GM12878 (cell line): ENCODE measurements around the gene DLG2. TPM values are rescaled to one million over a fixed set of nuclear protein-coding genes. Genes with fewer than 3 reads are reported as not detected.
A peak's percentile ranks its signal among the peaks of the same experiment; 100 is the strongest.

ENCODE experiments used
- CEBPB ChIP-seq, 2 experiments: fragments of 150-350 bp in 1 of 2; IDR thresholded peaks; 2 replicates each; pipeline ENCODE4 v1.6.1; 2012 to 2014; ENCODE audit warnings: low read depth in 2 of 2, low read length in 2 of 2, borderline replicate concordance in 1 of 2, inconsistent platforms in 1 of 2
- CHD1 ChIP-seq: IDR thresholded peaks from 2 replicates; pipeline ENCODE4 v1.6.1; 2012; ENCODE audit warnings: low read depth, low read length, improper control_type of control experiment
- CHD2 ChIP-seq: IDR thresholded peaks from 2 replicates; pipeline ENCODE4 v1.6.1; 2011; ENCODE audit warnings: low read depth, low read length, improper control_type of control experiment, borderline replicate concordance
- CTCF ChIP-seq, 3 experiments: IDR thresholded peaks in 2 of 3; conservative IDR thresholded peaks in 1 of 3; 2 replicates each; pipeline ENCODE4 v1.5.1; 2011; ENCODE audit warnings: low read depth in 3 of 3, low read length in 3 of 3, mild to moderate bottlenecking in 3 of 3, control low read depth in 2 of 3, moderate library complexity in 2 of 3, inconsistent platforms in 1 of 3, mixed read lengths in 1 of 3; ENCODE audit not compliant: control insufficient read depth in 2 of 3, insufficient read depth in 1 of 3; ENCODE audit errors: extremely low read depth in 1 of 3
- EP300 ChIP-seq, 2 experiments: fragments of 150-350 bp in 1 of 2; IDR thresholded peaks; 2 replicates each; pipeline ENCODE4 v1.6.1; 2011 to 2012; ENCODE audit warnings: low read depth in 2 of 2, low read length in 2 of 2, borderline replicate concordance in 1 of 2, improper control_type of control experiment in 1 of 2, inconsistent platforms in 1 of 2; ENCODE audit not compliant: control insufficient read depth in 1 of 2
- MYB ChIP-seq: fragments of 150-350 bp; IDR thresholded peaks from 2 replicates; pipeline ENCODE4 v1.6.1; 2014; ENCODE audit warnings: mild to moderate bottlenecking, low read depth, low read length, borderline replicate concordance
- NRF1 ChIP-seq: conservative IDR thresholded peaks from 2 replicates; pipeline ENCODE4 v1.6.1; 2011; ENCODE audit warnings: mild to moderate bottlenecking, low read depth, low read length, improper control_type of control experiment
- SMAD1 ChIP-seq: fragments of 450-650 bp; IDR thresholded peaks from 2 replicates; pipeline ENCODE4 v1.6.1; 2018; ENCODE audit warnings: mild to moderate bottlenecking, low read depth; ENCODE audit not compliant: partially characterized antibody
- SPI1 ChIP-seq: IDR thresholded peaks from 2 replicates; pipeline ENCODE4 v1.6.1; 2011; ENCODE audit warnings: low read depth, mild to moderate bottlenecking, low read length, moderate library complexity, borderline replicate concordance; ENCODE audit not compliant: insufficient read depth
- TAF1 ChIP-seq: IDR thresholded peaks from 2 replicates; pipeline ENCODE4 v1.6.1; 2011; ENCODE audit warnings: mild to moderate bottlenecking, low read depth, low read length, borderline replicate concordance
- TCF12 ChIP-seq: IDR thresholded peaks from 2 replicates; pipeline ENCODE4 v1.6.1; 2011; ENCODE audit warnings: low read depth, mild to moderate bottlenecking, low read length
- USF2 ChIP-seq: IDR thresholded peaks from 2 replicates; pipeline ENCODE4 v1.6.1; 2011; ENCODE audit warnings: low read depth, low read length, improper control_type of control experiment, borderline replicate concordance
- ZBTB11 ChIP-seq: fragments of 450-650 bp; formaldehyde crosslinking; IDR thresholded peaks from 2 replicates; pipeline ENCODE4 v1.5.0; 2022; ENCODE audit warnings: mild to moderate bottlenecking, missing genetic modification characterization
- ZBTB4 ChIP-seq: fragments of 450-650 bp; formaldehyde crosslinking; IDR thresholded peaks from 2 replicates; pipeline ENCODE4 v1.4.0; 2022; ENCODE audit warnings: mild to moderate bottlenecking, moderate library complexity
- polyA plus RNA-seq, 11 experiments: library from polyadenylated mRNA; depleted of rRNA in 4 of 11; unstranded in 6 of 11; stranded (reverse) in 5 of 11; fragments of >200 nt; fragmentation: Nextera tagmentation in 4 of 11; fragmentation: Illumina TruSeq in 1 of 11; extraction: Ambion mirVana in 4 of 11; extraction: Trizol in 1 of 11; gene quantifications; 1 replicate in 1 of 11; 2 replicates in 10 of 11; pipeline versions ENCODE4 v1.2.1 to v1.2.3, GENCODE V29; 2011 to 2016; ENCODE audit warnings: inconsistent platforms in 2 of 11, missing spikeins in 2 of 11, low read depth in 1 of 11
- total RNA-seq, 4 experiments: library from RNA; depleted of rRNA in 3 of 4; stranded (reverse); fragments of >200 nt in 3 of 4; fragmentation: Illumina TruSeq in 1 of 4; extraction: Trizol in 1 of 4; gene quantifications; 2 replicates each; pipeline versions ENCODE4 v1.2.1 to v1.2.3, GENCODE V29; 2013 to 2021

DLG2 gene
- total and polyA plus RNA-seq, 10 of the 15 experiments (the other 5 are each of a cell fraction or from before 2014, with no cell fraction given) = 0.09 to 0.98 (median 0.35) TPM

- no peak for TF ChIP-seq EP300 (IDR thresholded peaks at IDR 0.05; ENCODE audit: borderline replicate concordance in 1 of 2, control insufficient read depth in 1 of 2, low read depth in 2 of 2, low read length in 2 of 2)
- TF ChIP-seq SMAD1 = peak; percentile 55
- TF ChIP-seq CTCF (IDR thresholded peaks at IDR 0.05 in 2 of 3, conservative IDR thresholded peaks at IDR 0.05 in 1 of 3; ENCODE audit: control insufficient read depth in 2 of 3, extremely low read depth in 1 of 3, insufficient read depth in 1 of 3, low read depth in 3 of 3, low read length in 3 of 3) = no peak
- peak; percentile 33; the same call in 1 of the 2 replicates for TF ChIP-seq TCF12
- TF ChIP-seq CHD1 = no peak
- TF ChIP-seq CEBPB (IDR thresholded peaks at IDR 0.05; ENCODE audit: borderline replicate concordance in 1 of 2, low read depth in 2 of 2, low read length in 2 of 2) = no peak
- TF ChIP-seq TAF1 = peak; percentile 81
- TF ChIP-seq ZBTB4 (CRISPR knock-in tag) = no peak
- TF ChIP-seq USF2 = no peak
- no peak for TF ChIP-seq NRF1
- TF ChIP-seq CHD2 = peak; percentile 98
- no peak for TF ChIP-seq ZBTB11 (CRISPR knock-in tag)
- no peak for TF ChIP-seq MYB
- no peak for TF ChIP-seq SPI1
These were observed 37.7 kb upstream of the DLG2 start, which contains the start of gene CREBZF (continued) for GRCh38 chr11:85664615-85665481.
